PFSK-1 (cell line): Measurements from ENCODE around the gene TOX2.

ENCODE experiments used
- POLR2AphosphoS5 ChIP-seq: IDR thresholded peaks from 2 replicates; pipeline ENCODE4 v1.6.1; 2012; ENCODE audit warnings: low read depth, mild to moderate bottlenecking, control low read depth, low read length, moderate library complexity
- SIN3A ChIP-seq: IDR thresholded peaks from 2 replicates; pipeline ENCODE4 v1.6.1; 2012; ENCODE audit warnings: mild to moderate bottlenecking, low read length, moderate library complexity, borderline replicate concordance; ENCODE audit not compliant: insufficient read depth
- TF ChIP-seq, protein P1 (sequence below), 2 experiments: IDR thresholded peaks; 2 replicates each; pipeline versions ENCODE4 v1.6.1 to v1.8.0; 2011 to 2012; ENCODE audit warnings: low read depth in 2 of 2, low read length in 2 of 2, control low read depth in 1 of 2, inconsistent platforms in 1 of 2, mild to moderate bottlenecking in 1 of 2, moderate library complexity in 1 of 2; ENCODE audit not compliant: insufficient read depth in 1 of 2

DNA sequence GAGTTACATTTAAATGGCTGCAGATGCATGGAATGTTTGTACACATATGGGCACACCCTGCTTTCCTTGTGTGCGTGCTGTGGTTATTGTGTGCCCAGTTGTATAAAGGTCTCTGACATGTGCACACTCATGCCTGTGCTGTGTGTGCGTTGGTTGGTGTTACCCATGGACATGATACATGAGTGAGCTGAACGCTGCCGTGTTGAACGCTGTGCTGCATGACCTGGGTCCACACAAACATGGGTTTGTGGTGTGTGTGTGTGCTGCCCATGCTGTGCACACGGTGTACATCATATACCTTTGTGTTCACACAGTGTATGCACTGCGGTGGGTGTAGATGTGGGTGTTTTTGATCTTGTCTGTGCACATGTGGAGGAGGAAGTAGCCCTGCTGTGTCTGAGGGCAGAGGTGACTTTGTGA is 54.4 kb downstream of the TOX2 start:
- no peak for TF ChIP-seq POLR2AphosphoS5
- TF ChIP-seq, protein P1, sequence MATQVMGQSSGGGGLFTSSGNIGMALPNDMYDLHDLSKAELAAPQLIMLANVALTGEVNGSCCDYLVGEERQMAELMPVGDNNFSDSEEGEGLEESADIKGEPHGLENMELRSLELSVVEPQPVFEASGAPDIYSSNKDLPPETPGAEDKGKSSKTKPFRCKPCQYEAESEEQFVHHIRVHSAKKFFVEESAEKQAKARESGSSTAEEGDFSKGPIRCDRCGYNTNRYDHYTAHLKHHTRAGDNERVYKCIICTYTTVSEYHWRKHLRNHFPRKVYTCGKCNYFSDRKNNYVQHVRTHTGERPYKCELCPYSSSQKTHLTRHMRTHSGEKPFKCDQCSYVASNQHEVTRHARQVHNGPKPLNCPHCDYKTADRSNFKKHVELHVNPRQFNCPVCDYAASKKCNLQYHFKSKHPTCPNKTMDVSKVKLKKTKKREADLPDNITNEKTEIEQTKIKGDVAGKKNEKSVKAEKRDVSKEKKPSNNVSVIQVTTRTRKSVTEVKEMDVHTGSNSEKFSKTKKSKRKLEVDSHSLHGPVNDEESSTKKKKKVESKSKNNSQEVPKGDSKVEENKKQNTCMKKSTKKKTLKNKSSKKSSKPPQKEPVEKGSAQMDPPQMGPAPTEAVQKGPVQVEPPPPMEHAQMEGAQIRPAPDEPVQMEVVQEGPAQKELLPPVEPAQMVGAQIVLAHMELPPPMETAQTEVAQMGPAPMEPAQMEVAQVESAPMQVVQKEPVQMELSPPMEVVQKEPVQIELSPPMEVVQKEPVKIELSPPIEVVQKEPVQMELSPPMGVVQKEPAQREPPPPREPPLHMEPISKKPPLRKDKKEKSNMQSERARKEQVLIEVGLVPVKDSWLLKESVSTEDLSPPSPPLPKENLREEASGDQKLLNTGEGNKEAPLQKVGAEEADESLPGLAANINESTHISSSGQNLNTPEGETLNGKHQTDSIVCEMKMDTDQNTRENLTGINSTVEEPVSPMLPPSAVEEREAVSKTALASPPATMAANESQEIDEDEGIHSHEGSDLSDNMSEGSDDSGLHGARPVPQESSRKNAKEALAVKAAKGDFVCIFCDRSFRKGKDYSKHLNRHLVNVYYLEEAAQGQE (IDR thresholded peaks at IDR 0.05; ENCODE audit: insufficient read depth in 1 of 2, low read depth in 2 of 2, low read length in 2 of 2) = no peak
- no peak for TF ChIP-seq SIN3A
